NCI-H1930 (cell line): ENCODE results near the gene ADAMTSL2.

Experiments used
- DNase-seq, 2 experiments: peaks; one replicate each; lab custom pipeline; 2025; lab: John Stamatoyannopoulos, UW

The ADAMTSL2 gene

DNA sequence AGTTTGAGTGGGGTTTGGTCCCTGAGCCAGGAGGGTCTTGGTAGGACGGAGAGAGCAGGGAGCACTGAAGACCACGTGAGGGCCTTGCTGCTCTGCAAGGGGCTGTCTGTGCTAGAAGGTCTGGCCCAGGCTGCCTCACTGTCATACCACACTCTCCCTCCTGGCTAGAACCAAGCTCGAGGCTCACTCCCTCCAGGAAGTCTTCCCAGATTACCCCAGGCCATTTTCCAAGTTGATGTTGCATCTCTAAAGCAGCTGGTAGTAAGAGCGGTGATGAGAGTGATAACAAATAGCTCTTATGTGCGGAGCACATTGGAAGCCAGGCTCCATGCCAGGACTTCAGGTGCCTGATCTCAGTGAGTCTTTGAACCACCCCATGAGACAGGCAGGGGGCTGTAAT is 16.3 kb upstream of the ADAMTSL2 start:
- DNase-seq = no peak

DNA sequence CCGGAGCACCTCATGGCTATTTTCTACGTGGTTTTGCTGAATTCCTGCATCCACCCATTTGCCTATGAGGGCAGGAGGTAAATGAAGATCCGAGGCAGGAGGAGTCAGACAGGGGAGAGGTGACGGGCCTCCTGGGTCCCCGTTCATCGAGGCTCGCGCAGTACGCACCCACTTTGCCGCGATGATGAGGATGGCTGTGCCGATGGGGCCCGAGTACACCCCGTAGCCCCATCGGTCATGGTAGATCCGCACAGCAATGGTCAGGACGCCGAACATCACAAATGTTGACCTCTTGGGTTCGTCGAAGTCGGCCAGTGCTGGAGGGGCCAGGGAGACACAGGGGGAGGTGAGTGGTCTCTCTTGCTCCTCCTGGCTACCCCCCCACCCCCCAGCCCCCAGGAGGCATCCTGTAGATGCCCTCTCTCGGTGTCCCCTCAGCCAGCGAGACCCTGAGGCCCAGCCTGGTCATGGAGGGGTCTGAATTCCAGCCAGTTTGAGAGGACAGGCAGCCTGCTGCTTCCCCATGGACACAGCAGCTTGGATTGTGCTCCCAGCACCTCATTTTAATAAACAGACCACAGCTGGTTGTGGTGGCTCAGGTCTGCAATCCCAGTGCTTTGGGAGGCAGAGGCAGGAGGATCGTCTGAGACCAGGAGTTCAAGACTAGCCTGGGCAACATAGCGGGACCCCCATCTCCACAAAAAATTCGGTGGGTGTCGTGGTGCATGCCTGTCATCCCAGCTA is 15.6 kb upstream of the ADAMTSL2 start:
- no peak for DNase-seq

DNA sequence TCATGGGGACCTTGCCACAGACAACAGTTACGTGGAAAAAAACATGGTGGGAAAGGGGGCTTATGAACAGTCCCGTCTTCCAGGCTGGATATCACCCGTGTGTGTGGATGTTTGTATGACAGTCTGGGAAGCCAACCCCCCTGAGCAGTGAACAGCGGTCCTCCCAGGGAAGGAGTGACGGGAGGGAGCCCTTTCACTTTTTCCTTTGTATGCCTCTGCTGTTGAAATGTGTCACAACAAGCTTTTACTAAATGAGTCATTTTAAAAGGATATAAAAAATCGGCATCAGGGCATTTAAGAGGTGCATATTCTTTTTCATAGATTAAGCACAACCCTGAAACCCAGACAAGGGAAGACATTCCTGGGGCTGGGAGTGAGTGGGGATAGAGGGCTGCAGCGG is 14.8 kb upstream of the ADAMTSL2 start:
- DNase-seq = no peak

DNA sequence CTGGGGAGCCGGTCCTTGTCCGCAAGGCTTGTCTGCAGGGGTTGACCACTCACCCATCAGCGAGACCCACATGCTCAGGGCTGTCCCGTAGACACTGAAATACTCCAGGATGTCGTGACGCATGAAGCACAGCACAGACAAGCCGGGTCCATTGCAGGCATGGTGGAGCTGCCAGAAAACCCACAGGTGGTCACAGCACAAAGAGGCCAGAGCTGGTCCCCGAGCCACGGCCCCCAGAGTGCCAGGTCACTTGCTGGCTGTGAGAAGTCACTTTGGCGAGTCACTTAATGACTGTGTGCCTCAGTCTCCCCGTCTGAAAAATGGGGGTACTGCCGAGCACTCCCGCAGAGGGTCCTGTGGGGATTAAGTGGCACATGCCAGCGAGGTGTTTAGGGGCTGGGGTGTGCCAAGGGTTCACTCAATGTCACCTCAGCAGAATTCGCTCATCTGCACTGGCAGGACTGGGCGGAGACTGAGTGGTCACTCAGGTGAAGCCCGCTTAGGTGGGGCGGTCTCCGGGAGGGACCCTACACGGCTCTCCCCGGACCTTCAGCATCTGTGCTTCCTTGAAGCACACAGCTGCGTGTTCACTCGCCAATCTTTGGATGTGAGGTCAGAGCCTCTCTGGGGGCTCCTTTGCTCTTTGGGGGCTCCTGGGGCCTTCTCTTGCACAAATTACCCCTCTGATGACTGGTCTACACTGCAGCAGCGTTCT is 14.2 kb upstream of the ADAMTSL2 start:
- DNase-seq = no peak

DNA sequence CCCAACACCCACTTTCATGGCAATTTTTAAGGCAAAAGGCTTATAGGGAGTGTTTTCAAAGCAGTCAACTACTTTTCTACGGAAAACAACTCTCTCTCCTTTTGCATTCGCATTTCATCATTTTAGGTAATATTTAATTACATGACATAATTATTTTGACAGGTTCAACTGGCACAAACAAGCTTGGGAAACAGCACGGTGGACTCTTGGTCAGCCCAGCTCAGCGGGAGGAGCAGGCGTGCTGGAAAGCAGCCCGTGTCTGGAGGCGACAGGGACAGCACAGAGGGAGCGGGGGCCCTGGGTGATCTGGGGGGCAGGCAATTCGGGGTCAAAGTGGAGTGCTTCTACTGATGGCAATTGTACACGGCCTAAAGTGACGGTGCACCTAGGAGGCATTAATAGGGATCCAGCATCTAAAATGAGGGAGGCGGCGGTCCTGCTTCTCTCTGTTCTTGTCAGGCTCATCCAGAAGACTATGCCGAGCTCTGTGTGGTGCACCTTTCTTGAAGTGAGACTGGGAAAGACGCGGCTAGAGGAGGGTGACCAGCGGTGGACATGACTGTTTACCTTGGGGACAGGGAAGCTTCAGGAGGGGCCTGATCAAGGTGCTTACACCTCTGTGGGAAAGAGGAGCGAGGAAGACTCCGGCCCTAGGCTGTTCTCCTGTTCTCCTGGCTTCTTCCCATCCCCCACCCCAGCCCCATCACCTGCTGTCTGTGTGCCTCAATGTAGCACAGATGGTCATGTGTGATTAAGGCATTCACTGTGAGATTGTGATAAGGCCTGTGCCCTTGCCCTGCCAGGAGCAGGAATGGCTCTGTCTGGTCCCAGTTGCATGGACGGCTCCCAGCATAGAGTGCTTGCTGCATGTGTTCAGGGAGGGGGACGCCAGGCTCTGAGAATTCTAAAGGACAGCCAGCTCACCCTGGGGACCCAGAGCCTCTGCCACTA is 13.1 kb upstream of the ADAMTSL2 start:
- DNase-seq = no peak

DNA sequence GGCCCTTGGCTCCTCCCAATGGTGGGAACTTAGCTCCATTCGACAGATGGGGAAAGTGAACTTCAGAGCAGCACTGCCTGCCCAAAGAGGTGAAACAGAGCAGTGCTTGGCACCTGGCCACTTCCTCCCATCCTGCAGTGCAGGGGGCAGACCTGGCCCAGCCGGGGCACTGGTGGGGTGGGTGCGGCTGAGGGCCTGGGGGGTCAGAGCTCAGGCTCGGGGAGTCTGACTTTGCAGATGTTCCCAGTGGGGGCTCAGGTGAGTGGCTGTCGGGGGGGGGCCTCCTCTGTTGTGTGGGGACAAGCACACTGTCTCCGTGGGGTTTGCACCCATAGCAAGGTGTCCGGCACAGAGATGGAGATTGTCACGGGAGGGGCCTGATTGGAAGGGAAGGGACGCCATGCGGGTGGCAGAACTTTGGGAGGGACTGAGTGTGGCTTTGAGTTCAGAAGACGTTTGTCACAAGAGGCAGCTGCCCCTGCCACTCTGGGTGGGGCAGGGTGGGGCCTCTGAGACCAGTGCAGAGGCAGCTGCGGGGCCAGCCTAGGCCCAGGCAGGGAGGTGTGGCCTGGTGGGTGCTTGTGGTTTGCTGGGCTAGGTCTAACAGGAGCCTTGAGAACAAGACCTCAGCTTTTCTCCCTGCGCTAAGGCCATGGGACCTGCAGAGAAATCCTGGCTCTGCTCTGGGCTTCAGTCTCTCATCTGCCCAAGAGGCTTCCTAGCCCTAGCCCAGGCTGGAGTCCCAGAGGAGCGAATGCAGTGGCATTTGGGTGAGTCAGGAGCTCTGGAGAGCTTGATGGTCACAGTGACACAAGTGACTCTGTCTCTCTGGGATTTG is 12.2 kb upstream of the ADAMTSL2 start:
- no peak for DNase-seq

DNA sequence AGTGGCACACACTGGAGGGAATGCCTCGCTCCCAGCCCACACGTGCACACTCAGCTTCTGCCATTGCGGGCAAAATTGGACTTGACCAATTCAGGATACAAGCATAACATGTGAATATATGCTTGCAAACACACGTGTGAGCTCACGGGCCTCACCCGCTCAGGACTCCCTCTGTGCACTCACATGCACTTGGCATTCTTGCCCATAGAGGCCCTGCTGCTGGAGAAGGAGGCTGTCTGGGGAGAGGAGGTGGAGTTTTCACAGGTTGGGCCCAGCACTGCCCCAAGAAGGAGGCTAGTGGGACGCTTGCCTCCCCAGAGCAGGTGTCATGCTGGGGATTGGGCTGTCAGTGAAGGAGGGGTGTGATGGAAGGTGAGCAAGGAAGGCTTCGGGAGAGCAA is 11.4 kb upstream of the ADAMTSL2 start:
- DNase-seq = no peak

DNA sequence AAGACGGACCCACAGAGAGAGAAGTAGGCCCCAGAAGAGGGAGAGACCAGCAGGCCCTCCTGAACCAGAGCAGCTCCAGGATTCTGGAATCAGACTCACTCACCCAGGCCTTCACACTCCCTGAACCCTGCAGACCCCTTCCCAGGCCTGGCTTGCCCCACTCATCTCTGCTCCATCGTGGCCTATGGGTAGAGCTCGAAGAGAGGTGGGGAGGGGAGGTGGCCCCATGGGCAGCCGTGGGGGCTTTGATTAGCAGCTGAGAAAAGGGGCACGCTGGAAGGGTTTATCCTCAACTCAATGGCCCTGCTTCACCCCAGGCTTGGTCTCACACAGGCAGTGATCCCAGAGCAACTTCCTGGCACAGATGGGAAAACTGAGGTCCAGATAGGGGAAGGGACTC is 10.4 kb upstream of the ADAMTSL2 start:
- DNase-seq = no peak

DNA sequence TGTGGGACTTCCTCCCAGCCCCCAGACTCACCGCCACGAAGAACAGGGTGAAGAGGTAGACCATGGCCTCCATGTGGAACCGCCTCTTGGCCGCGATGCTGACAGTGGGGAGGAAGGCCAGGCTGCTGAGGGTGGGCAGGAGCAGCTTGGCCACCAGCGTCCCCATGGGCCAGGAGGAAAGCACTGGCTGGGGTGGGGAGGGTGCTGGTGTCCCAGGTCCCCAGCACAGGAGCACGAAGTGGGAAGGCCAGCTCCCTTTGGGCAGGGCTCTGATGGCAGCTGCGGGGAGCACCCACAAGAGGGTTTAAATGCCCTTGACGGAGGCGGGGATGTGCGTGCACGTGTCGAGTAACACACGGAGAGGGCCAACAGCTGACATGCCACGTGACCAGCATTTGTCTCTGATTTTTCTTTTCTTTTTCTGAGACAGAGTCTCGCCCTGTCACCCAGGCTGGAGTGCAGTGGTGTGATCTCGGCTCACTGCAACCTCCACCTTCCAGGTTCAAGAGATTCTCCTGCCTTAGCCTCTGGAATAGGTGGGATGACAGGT is 9.8 kb upstream of the ADAMTSL2 start, which contains the start of gene MYMK:
TSS of gene MYMK (minus strand) at position 281 of the 550 bp plus-strand sequence. CDS start at position 166, 115 bp downstream.
- no peak for DNase-seq

DNA sequence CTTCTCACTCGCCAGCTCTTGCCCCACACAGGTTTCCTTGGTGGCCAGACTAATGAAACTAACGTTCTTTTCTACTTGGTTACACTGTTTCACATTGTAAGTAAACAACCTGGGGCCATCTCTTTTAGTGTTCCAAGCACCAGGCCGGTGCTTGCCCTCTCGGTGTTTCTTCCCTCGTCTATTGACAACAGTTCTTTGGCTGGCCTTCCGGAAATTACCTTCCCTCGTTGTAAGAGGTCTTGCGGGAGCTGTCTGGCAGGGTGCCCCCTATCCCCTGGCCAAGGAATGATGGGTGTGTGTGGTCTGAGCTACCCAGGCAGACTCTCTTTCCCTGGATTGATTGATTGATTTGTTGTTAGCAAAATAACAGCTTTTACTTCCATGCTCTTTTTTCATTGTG is 8.8 kb upstream of the ADAMTSL2 start:
- no peak for DNase-seq

DNA sequence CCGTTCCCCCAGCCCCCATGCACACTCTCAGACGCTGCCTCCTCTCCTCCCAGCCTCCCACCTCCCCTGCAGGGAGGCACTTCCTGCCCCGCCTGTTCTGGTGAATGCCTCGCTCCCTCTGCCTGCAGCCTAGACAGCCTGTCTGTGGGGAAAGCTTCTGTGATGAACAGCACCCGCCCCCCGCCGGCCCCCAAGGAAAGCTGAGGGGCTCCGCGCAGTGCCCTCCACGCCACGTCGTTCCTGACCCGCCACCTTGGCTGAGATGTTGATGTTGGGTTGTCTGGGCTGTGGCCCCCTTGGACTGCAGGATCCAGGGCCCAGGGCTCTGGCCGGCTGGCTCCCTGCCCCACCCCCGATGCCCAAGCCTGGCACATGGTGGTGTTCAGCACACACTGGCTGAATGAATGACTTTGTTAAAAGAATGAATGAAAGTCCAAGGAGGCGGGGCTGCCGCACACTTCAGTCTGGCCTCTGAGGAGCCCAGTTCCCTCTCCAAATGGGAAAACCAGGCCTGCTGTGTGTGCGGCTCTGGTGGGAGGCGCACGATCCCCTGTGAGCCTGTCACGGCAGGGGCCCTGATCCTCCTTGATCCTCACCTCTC is 7.7 kb upstream of the ADAMTSL2 start:
- DNase-seq = no peak

DNA sequence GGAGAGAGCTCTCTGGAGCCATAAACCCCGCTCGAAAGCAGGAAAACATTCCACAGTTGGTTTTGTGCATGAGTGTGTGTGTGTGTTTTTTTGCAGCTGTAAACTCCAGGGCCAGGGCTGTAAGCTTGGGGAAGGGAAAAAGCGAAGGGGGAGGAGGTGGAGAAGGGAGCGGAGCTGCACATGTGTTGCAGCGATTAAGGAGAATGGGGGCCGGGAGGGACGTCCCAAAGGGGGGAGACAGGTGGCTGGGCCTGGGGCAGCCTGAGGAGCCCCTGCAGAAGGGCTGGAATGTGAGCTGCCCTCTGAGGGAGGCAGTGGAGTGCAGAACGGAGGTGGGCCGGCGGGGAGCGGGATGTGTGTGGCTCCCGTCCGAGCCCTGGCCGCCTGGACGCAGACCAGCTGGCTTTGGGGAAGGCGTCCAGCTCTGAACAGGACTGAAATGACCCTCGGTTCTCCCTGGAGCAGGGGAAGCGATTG is 7.0 kb upstream of the ADAMTSL2 start:
- DNase-seq = no peak

DNA sequence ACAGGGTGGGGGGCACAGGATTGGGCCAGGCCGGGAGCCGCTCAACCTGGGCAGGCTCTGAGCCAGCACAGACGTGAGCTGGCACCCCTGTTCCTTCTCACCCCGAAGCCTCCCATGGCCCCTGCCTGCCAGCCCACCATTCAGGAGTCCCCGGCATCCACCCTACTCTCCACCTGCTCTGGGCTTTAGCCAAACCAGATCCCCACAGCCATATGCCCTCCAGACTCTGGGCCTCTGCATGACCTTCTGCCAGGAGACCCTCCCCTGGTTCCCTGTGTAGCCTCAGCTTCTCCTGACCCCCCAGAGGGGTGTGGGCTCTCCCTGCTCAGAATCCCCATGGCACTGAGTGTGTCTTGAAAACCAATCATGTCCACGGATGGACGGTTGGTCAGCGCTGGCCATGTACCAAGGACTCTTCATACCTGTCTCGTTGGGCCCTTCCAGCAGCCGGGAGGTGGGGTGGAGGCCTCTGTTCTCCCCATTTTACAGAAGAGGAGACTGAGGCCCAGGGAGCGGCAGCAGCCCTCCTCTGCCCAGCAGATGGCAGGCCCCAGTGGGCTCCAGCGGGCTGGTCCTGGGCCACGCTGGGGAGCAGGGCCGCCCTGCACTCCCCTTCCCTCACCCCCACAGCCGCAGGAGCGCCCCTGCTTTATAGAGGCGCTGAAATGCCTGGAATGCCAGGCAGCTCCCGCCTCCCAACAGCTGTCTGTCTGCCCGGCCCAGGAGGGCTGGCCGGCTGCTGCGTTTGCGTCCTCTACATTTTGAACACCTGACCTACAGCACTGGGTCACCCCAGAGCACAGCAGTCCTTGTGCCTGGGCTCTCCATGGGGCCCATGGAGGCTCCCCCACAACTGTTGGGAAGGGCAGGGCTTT is 6.3 kb upstream of the ADAMTSL2 start:
- DNase-seq = no peak

DNA sequence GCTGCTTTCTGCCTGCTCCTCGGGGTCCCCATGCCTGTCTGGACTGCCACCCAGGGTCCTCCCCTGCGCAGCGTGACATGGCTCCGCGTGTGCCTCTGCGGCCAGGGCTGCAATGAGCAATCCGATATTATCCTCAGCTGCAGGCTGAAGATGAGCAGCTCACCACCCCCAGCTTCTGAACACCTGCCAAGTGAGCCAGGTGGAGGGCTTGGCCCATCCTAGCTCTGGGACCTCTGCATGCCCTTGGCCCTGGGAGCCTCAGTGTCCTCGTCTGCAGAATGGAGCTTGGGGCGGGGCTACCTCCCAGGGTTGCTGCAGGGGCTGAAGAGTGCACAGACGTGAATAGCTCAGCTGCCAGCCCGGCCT is 5.6 kb upstream of the ADAMTSL2 start:
- no peak for DNase-seq

DNA sequence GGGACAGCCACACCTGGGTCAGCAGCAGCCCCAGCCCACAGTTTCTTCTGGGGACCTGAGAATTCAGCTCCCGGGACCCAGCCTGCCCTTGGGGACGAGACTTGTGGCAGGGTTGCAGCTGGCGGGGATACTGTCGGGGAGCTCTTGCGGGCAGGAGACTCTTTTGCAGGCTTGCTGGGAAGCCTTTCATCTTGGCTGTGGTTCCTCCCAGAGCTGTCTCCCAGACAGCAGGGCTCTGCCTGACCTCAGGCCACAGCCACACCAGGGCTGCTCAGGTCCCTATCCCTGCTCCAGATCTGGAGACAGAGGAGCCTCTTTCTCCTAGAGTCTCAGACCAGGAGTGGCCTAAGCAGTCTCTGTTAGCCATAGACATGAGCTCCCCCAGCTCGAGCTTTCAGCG is 5.0 kb upstream of the ADAMTSL2 start:
- no peak for DNase-seq

DNA sequence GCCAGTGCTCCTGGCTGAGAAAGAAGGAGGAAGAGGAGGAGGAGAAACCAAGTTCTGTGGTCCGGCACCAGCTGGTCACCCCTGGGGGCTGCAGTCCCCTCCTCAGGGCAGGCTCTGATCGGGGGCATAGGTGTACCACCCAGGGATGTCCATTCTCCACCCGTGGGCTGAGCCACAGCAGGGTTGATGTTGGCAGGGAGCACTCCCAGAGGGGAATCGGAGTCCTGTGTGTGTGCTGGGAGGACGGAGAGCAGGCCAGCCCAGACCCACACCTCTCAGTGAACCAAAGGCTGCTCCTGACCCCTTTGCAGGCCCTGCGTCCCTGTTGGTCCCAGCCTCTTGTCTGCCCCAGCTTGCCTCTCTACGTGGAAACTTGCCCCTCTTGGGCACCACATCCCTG is 4.6 kb upstream of the ADAMTSL2 start:
- DNase-seq = no peak

DNA sequence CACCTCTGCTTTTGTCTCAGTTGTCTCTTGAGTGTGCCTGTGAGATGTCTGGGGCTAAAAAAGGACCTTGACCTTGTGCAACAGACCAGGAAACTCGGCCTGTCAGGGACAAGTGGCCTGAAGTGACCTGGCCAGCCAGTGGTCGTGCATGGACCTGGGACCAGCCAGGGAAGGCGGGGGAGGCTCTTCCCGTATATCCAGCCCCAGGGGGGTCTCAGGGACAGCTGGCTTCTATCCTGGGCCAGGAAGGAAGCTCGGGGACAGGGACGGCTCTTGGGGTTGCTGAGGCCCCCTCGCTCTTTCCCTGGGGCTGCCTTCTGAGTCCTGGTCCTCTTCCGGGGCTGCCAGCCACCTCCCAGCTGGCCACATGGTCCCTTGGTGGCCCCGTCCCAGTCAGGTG is 3.2 kb upstream of the ADAMTSL2 start:
- DNase-seq = no peak

DNA sequence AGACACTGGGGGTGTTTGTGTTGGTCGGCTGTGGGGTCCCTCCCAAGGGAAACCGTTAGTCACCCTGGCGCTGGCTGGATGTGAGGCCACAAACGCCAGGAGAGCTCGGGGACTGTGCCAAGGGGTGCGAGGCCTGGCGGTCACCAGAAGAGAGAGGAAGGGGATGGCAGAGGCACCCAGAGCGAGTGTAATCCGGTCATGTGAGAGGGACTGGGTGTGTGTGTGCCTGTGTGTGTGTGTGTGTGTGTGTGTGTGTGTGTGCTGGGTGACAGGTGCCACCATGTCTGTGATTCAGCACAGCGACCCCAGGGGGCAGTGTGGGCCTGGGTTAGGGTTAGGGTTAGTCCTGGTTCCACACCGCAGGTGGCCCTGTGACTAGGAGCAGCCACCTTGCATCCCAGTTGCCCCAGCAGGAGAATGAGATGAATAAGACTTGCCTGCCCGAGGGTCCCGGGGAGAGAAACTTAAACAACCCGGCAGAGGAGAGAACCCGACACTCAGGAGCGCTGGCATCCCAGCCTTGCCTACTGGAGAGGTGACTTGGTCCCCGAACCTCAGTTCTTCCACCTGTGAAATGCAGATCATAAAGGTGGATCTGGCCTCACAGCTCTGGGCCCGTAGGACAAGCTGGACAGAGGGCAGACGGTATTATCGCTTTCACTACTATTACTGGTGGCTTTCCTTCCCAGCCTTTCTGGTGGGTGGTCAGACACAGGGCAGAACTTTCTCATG is 1.4 kb upstream of the ADAMTSL2 start:
- DNase-seq = peak; percentile 32 to 55

DNA sequence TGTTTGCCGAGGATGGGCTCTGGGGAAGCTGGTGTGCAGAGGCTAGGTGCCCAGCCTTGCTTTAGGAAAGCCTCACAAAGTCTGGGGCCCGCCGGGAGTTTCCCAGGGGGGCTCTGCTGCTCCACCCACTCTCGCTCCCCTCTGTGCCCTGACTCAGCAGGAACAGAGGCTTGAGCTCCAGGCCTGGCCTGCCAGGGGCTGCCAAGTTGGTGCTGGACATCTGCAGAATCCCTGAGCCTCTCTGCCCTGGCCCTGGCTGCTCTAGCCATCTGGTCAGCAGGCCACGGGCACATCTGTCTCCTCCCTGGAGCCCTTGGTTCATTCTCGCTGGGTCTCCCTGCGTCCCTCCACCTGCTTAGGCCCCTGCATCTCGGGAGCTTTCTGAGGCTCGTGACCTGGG is 647 bp upstream of the ADAMTSL2 start:
- DNase-seq = no peak
